ENCODE results near the gene KCNIP3.

Gene KCNIP3

GRCh38 chr2:95297639-95298395 lies 670 bp downstream of the KCNIP3 start:
- DNase-seq: no peak

- DNase-seq: no peak
Observed at GRCh38 chr2:95298486-95299111, 1.5 kb downstream of the KCNIP3 start.

- no peak for DNase-seq
Observed at GRCh38 chr2:95299961-95300360, 2.8 kb downstream of the KCNIP3 start.

GRCh38 chr2:95300450-95300849 lies 3.3 kb downstream of the KCNIP3 start:
- no peak for DNase-seq

GRCh38 chr2:95301186-95301585 lies 4.0 kb downstream of the KCNIP3 start:
- no peak for DNase-seq

GRCh38 chr2:95301876-95302641 lies 4.9 kb downstream of the KCNIP3 start:
- DNase-seq: no peak

GRCh38 chr2:95303191-95303919 lies 6.2 kb downstream of the KCNIP3 start:
- DNase-seq: no peak

- DNase-seq: no peak
Observed at GRCh38 chr2:95305380-95306061, 8.4 kb downstream of the KCNIP3 start.

GRCh38 chr2:95306336-95306895 lies 9.3 kb downstream of the KCNIP3 start:
- DNase-seq: no peak

GRCh38 chr2:95307036-95307435 lies 9.9 kb downstream of the KCNIP3 start:
- no peak for DNase-seq

GRCh38 chr2:95307878-95308277 lies 10.7 kb downstream of the KCNIP3 start:
- DNase-seq: no peak

- no peak for DNase-seq
Observed at GRCh38 chr2:95308426-95308990, 11.4 kb downstream of the KCNIP3 start.

GRCh38 chr2:95309599-95309998 lies 12.5 kb downstream of the KCNIP3 start:
- DNase-seq: no peak

- DNase-seq: no peak
Observed at GRCh38 chr2:95310216-95310615, 13.1 kb downstream of the KCNIP3 start.

GRCh38 chr2:95310651-95311050 lies 13.5 kb downstream of the KCNIP3 start:
- no peak for DNase-seq

GRCh38 chr2:95311815-95312542 lies 14.8 kb downstream of the KCNIP3 start:
- DNase-seq: no peak

- no peak for DNase-seq
Observed at GRCh38 chr2:95312543-95313201, 15.5 kb downstream of the KCNIP3 start.

- DNase-seq: no peak
Observed at GRCh38 chr2:95313296-95314131, 16.4 kb downstream of the KCNIP3 start.

- DNase-seq: no peak
Observed at GRCh38 chr2:95314598-95314963, 17.4 kb downstream of the KCNIP3 start.
